Stomach (tissue), 4 donors: ENCODE results near the gene ASIC5.

Experiments
- EP300 ChIP-seq: sonication (generic); formaldehyde crosslinking; IDR thresholded peaks from one replicate; pipeline ENCODE4 v1.6.1; 2017; ENCODE audit warnings: antibody characterized with exemption
- POLR2A ChIP-seq, 4 donors: fragments of 450-650 bp; IDR thresholded peaks; one replicate each; pipeline ENCODE4 v1.6.1; 2016; ENCODE audit warnings: antibody characterized with exemption in 4 of 4, control low read depth in 2 of 4, mild to moderate bottlenecking in 1 of 4, moderate library complexity in 1 of 4
- TF ChIP-seq, protein P1 (sequence below), 7 experiments: fragments of 450-650 bp in 4 of 7; fragments of 200-600 bp in 3 of 7; sonication (generic) in 3 of 7; IDR thresholded peaks; one replicate each; pipeline ENCODE4 v1.5.1; 2016 to 2019; ENCODE audit warnings: antibody characterized with exemption in 7 of 7, control low read depth in 2 of 7, mild to moderate bottlenecking in 1 of 7

DNA sequence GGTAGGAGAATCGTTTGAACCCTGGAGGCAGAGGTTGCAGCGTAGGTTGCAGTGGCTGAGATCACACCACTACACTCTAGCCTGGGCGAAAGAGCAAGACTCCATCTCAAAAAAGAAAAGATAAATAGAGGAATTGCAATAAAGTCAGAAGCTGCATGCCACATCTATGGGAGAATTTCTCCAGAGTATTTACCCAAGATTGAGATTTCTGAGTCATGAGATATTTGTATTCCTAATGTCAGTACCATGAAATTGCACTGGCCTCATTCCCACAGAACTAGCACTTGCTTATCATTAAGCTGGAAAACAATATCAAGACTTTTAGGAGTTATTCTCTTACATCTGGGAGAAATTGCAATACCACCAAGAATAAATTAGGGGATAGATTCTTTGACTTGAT lies 37.4 kb downstream of the ASIC5 start:
- TF ChIP-seq, protein P1, sequence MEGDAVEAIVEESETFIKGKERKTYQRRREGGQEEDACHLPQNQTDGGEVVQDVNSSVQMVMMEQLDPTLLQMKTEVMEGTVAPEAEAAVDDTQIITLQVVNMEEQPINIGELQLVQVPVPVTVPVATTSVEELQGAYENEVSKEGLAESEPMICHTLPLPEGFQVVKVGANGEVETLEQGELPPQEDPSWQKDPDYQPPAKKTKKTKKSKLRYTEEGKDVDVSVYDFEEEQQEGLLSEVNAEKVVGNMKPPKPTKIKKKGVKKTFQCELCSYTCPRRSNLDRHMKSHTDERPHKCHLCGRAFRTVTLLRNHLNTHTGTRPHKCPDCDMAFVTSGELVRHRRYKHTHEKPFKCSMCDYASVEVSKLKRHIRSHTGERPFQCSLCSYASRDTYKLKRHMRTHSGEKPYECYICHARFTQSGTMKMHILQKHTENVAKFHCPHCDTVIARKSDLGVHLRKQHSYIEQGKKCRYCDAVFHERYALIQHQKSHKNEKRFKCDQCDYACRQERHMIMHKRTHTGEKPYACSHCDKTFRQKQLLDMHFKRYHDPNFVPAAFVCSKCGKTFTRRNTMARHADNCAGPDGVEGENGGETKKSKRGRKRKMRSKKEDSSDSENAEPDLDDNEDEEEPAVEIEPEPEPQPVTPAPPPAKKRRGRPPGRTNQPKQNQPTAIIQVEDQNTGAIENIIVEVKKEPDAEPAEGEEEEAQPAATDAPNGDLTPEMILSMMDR (IDR thresholded peaks at IDR 0.05), result no peak
- TF ChIP-seq POLR2A (IDR thresholded peaks at IDR 0.05), result no peak
- no peak for TF ChIP-seq EP300
